Hepatocyte (in vitro differentiated cells): ENCODE results near the gene ITPR2. TPM values are rescaled to one million over a fixed set of nuclear protein-coding genes. Genes with fewer than 3 reads are reported as not detected.

Experiments used
- DNase-seq: peaks from one replicate; pipeline ENCODE4 v3.0.0-alpha.2; 2016; ENCODE audit warnings: low spot score
- H2AFZ ChIP-seq: fragments of 200-600 bp; sonication (generic); 2 replicates; pipeline ENCODE4 v1.6.0; 2016; ENCODE audit warnings: antibody characterized with exemption, mild to moderate bottlenecking
- H3K27ac ChIP-seq: fragments of 200-600 bp; sonication (generic); 2 replicates; pipeline ENCODE4 v1.5.1; 2016; ENCODE audit warnings: mild to moderate bottlenecking
- H3K27me3 ChIP-seq: fragments of 200-600 bp; sonication (generic); 2 replicates; pipeline ENCODE4 v1.6.1; 2016
- H3K36me3 ChIP-seq: fragments of 200-600 bp; sonication (generic); replicated peaks from 2 replicates; pipeline ENCODE4 v1.5.1; 2016; ENCODE audit warnings: low read depth; ENCODE audit not compliant: insufficient read depth
- H3K4me1 ChIP-seq: fragments of 200-600 bp; sonication (generic); 2 replicates; pipeline ENCODE4 v1.5.1; 2016; ENCODE audit warnings: mild to moderate bottlenecking, moderate library complexity; ENCODE audit not compliant: insufficient read depth
- H3K4me2 ChIP-seq: fragments of 200-600 bp; sonication (generic); 2 replicates; pipeline ENCODE4 v1.6.0; 2016
- H3K4me3 ChIP-seq: fragments of 200-600 bp; sonication (generic); 2 replicates; pipeline ENCODE4 v1.5.1; 2016; ENCODE audit warnings: mild to moderate bottlenecking
- H3K79me2 ChIP-seq: fragments of 200-600 bp; sonication (generic); 2 replicates; pipeline ENCODE4 v1.6.0; 2017; ENCODE audit warnings: mild to moderate bottlenecking
- H3K9me2 ChIP-seq: fragments of 200-600 bp; sonication (generic); replicated peaks from 2 replicates; pipeline ENCODE4 v1.6.0; 2017; ENCODE audit warnings: mild to moderate bottlenecking; ENCODE audit not compliant: insufficient read depth
- H3K9me3 ChIP-seq: fragments of 200-600 bp; sonication (generic); 2 replicates; pipeline ENCODE4 v1.5.1; 2016; ENCODE audit warnings: low read depth, mild to moderate bottlenecking
- H4K20me1 ChIP-seq: fragments of 200-600 bp; sonication (generic); 2 replicates; pipeline ENCODE4 v1.6.0; 2016; ENCODE audit warnings: mild to moderate bottlenecking; ENCODE audit not compliant: insufficient read depth, poor library complexity, severe bottlenecking
- EZH2 ChIP-seq: fragments of 200-600 bp; sonication (generic); IDR thresholded peaks from 2 replicates; pipeline ENCODE4 v1.6.1; 2016; ENCODE audit warnings: antibody characterized with exemption, mild to moderate bottlenecking, borderline replicate concordance
- EZH2phosphoT487 ChIP-seq: fragments of 200-600 bp; sonication (generic); IDR thresholded peaks from one replicate; pipeline ENCODE4 v1.6.1; 2018; ENCODE audit warnings: antibody characterized with exemption, mild to moderate bottlenecking, low read depth, moderate library complexity; ENCODE audit not compliant: unreplicated experiment, severe bottlenecking
- WGBS: methylation state at CpG from one replicate; pipeline ENCODE4 v1.1.6; 2016; ENCODE audit warnings: low lambda C conversion rate; ENCODE audit errors: missing lambda C conversion rate; 5-methylcytosine and 5-hydroxymethylcytosine counted together
- polyA plus RNA-seq: library from polyadenylated mRNA; unstranded; fragments of >200 nt; fragmentation: Nextera tagmentation; extraction: Ambion mirVana; gene quantifications from 2 replicates; pipeline ENCODE4 v1.2.1, GENCODE V29; 2016
- total RNA-seq: library from RNA; depleted of rRNA; stranded (reverse); fragments of >200 nt; gene quantifications from 2 replicates; pipeline ENCODE4 v1.2.3, GENCODE V29; 2014
- TF ChIP-seq, protein P1 (sequence below): fragments of 200-600 bp; sonication (generic); IDR thresholded peaks from 2 replicates; pipeline ENCODE4 v1.5.1; 2016; ENCODE audit warnings: antibody characterized with exemption, mild to moderate bottlenecking; ENCODE audit not compliant: poor library complexity

ITPR2 gene
- total and polyA plus RNA-seq, 2 experiments from 2014 or later = 22.0 to 51.4 TPM

DNA sequence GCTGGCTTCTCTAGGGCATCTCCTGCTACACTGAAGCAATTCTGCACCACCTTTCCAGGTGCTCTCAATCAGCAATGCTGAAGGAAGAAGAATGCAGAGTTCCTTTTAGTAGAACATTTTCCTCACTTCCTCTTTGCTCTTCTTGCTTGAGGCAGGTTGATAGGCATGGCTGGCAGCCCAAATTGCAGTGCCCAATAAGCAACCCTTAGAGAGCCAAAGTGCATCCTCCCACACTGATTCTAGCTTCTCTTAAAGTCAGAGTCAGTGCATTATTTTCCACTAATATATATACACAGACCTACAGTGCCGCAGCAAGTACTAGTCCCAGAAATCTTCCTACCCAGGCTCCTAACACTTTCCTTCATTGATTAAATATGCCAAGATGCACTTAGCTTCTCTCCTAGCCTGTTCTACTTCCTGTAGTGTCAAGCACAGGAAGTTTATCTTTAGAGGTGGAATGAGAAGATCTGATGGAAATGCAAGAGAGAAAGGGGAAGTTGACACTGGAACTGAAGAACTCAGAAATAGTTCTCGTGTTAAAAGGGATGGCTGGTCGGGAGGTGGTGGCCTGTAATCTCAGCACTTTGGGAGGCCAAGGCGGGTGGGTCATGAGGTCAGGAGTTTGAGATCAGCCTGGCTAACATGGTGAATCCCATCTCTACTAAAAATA is 504.9 kb downstream of the ITPR2 start:
- Histone ChIP-seq H2AFZ (no peak overlapping the region), H3K27ac (no peak overlapping the region), H4K20me1 (no peaks in the 10 kb centered on the region), H3K9me2 (no peaks in the 10 kb centered on the region), H3K79me2 (no peaks in the 10 kb centered on the region), H3K36me3 (no peaks in the 10 kb centered on the region), H3K4me3 (no peak overlapping the region), H3K4me1 (no peaks in the 10 kb centered on the region), H3K9me3 (no peaks in the 10 kb centered on the region), H3K4me2 (no peak overlapping the region), H3K27me3 (no peaks in the 10 kb centered on the region)
- TF ChIP-seq EZH2phosphoT487 = no peak
- TF ChIP-seq EZH2 = no peak
- TF ChIP-seq, protein P1, sequence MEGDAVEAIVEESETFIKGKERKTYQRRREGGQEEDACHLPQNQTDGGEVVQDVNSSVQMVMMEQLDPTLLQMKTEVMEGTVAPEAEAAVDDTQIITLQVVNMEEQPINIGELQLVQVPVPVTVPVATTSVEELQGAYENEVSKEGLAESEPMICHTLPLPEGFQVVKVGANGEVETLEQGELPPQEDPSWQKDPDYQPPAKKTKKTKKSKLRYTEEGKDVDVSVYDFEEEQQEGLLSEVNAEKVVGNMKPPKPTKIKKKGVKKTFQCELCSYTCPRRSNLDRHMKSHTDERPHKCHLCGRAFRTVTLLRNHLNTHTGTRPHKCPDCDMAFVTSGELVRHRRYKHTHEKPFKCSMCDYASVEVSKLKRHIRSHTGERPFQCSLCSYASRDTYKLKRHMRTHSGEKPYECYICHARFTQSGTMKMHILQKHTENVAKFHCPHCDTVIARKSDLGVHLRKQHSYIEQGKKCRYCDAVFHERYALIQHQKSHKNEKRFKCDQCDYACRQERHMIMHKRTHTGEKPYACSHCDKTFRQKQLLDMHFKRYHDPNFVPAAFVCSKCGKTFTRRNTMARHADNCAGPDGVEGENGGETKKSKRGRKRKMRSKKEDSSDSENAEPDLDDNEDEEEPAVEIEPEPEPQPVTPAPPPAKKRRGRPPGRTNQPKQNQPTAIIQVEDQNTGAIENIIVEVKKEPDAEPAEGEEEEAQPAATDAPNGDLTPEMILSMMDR = no peak
- 90% methylated on average over 4 of the region's 4 CpGs for WGBS
- DNase-seq = no peak

- no peaks in the 10 kb centered on the region for H3K79me2 ChIP-seq
- no peak overlapping the region for H3K4me2 ChIP-seq
- H3K4me3 ChIP-seq = no peak overlapping the region
- no peaks in the 10 kb centered on the region for H3K27me3 ChIP-seq
- H2AFZ ChIP-seq = no peak overlapping the region
- WGBS = 94% methylated on average over 2 of the region's 2 CpGs
- no peaks in the 10 kb centered on the region for H3K9me3 ChIP-seq
- no peak for DNase-seq
- H3K27ac ChIP-seq = no peak overlapping the region
- H3K9me2 ChIP-seq = no peaks in the 10 kb centered on the region
- no peaks in the 10 kb centered on the region for H3K36me3 ChIP-seq
- no peaks in the 10 kb centered on the region for H3K4me1 ChIP-seq
- TF ChIP-seq, protein P1 = no peak
- TF ChIP-seq EZH2 = no peak
- TF ChIP-seq EZH2phosphoT487 = no peak
- no peaks in the 10 kb centered on the region for H4K20me1 ChIP-seq
These were observed 509.3 kb downstream of the ITPR2 start for GRCh38 chr12:26323673-26324072.

- Histone ChIP-seq H3K27ac (peak overlapping the region; percentile 62), H3K9me2 (no peaks in the 10 kb centered on the region), H3K4me2 (no peak overlapping the region), H3K27me3 (no peaks in the 10 kb centered on the region), H3K79me2 (no peaks in the 10 kb centered on the region), H3K4me1 (no peaks in the 10 kb centered on the region), H3K36me3 (no peaks in the 10 kb centered on the region), H3K9me3 (no peaks in the 10 kb centered on the region), H2AFZ (no peak overlapping the region), H3K4me3 (no peak overlapping the region), H4K20me1 (no peaks in the 10 kb centered on the region)
- DNase-seq = peak; percentile 54
- no peak for TF ChIP-seq EZH2phosphoT487
- TF ChIP-seq, protein P1 = no peak
- no peak for TF ChIP-seq EZH2
- 60% methylated on average over 5 of the region's 5 CpGs for WGBS
These were observed 513.5 kb downstream of the ITPR2 start for GRCh38 chr12:26319511-26319910.
